ENCODE results near the gene CCDC92B. TPM values are rescaled to one million over a fixed set of nuclear protein-coding genes. Genes with fewer than 3 reads are reported as not detected.
A peak's percentile ranks its signal among the peaks of the same experiment; 100 is the strongest.

CCDC92B gene
- total RNA-seq, 1 experiment from 2014 or later: 1.9 TPM

GRCh38 chr17:2749784-2750181 is 331 bp upstream of the CCDC92B start:
- no peaks in the 10 kb centered on the region for H3K79me2 ChIP-seq (ENCODE audit: low read depth)
- ChIA-PET CTCF (no interaction called here), POLR2A (ENCODE audit: unreplicated experiment) (no interaction called here)
- H3F3A ChIP-seq (ENCODE audit: insufficient read depth, low read depth): no peaks in the 10 kb centered on the region
- intact Hi-C loops (cut with micrococcal nuclease; ENCODE audit: unreplicated experiment): no loop called here
- no peaks in the 10 kb centered on the region for H3K4me1 ChIP-seq (replicated peaks; ENCODE audit: insufficient read depth)
- H3K4me2 ChIP-seq: peak overlapping the region; percentile 50
- no TSS peak for BruUV-seq (replicated peaks)
- DNase-seq: peak; percentile 58 to 82
- no peak overlapping the region for H3K27ac ChIP-seq
- H4K20me1 ChIP-seq (ENCODE audit: insufficient read depth): peaks cover 6% of the 10 kb centered on the region; the same call in 1 of the 2 replicates
- H3K27me3 ChIP-seq (ENCODE audit: insufficient read depth, low read depth): peaks cover 66% of the 10 kb centered on the region
- TF ChIP-seq CTCF (conservative IDR thresholded peaks at IDR 0.05): no peak
- TF ChIP-seq EZH2 (IDR thresholded peaks at IDR 0.05; ENCODE audit: low read depth): no peak
- H3K9me3 ChIP-seq (ENCODE audit: insufficient read depth, low read depth): no peaks in the 10 kb centered on the region
- no peak overlapping the region for H2AFZ ChIP-seq
- H3K4me3 ChIP-seq: no peak overlapping the region
- no peaks in the 10 kb centered on the region for H3K9me2 ChIP-seq (ENCODE audit: insufficient read depth)
- no peaks in the 10 kb centered on the region for H3K36me3 ChIP-seq (ENCODE audit: low read depth)

GRCh38 chr17:2745317-2746037 is 4.0 kb downstream of the CCDC92B start:
- Histone ChIP-seq H3F3A (ENCODE audit: insufficient read depth, low read depth) (no peaks in the 10 kb centered on the region), H3K4me1 (replicated peaks; ENCODE audit: insufficient read depth) (no peaks in the 10 kb centered on the region), H3K27ac (no peak overlapping the region), H3K4me2 (no peak overlapping the region), H3K36me3 (ENCODE audit: low read depth) (no peaks in the 10 kb centered on the region), H2AFZ (no peak overlapping the region), H3K4me3 (no peak overlapping the region), H3K79me2 (ENCODE audit: low read depth) (no peaks in the 10 kb centered on the region), H4K20me1 (ENCODE audit: insufficient read depth) (peaks cover 6% of the 10 kb centered on the region; the same call in 1 of the 2 replicates), H3K9me2 (ENCODE audit: insufficient read depth) (no peaks in the 10 kb centered on the region), H3K9me3 (ENCODE audit: insufficient read depth, low read depth) (no peaks in the 10 kb centered on the region), H3K27me3 (ENCODE audit: insufficient read depth, low read depth) (peaks cover 88% of the 10 kb centered on the region)
- ChIA-PET CTCF (interaction anchor here (0.6 kb wide), 1 partner anchor 88 kb away, joined by 5 read pairs; no protein-coding TSS in a partner anchor), POLR2A (ENCODE audit: unreplicated experiment) (no interaction called here)
- BruUV-seq (replicated peaks): no TSS peak
- DNase-seq: no peak
- no peak for TF ChIP-seq CTCF (conservative IDR thresholded peaks at IDR 0.05)
- no peak for TF ChIP-seq EZH2 (IDR thresholded peaks at IDR 0.05; ENCODE audit: low read depth)
- intact Hi-C loops (cut with micrococcal nuclease; ENCODE audit: unreplicated experiment): no loop called here

DNA sequence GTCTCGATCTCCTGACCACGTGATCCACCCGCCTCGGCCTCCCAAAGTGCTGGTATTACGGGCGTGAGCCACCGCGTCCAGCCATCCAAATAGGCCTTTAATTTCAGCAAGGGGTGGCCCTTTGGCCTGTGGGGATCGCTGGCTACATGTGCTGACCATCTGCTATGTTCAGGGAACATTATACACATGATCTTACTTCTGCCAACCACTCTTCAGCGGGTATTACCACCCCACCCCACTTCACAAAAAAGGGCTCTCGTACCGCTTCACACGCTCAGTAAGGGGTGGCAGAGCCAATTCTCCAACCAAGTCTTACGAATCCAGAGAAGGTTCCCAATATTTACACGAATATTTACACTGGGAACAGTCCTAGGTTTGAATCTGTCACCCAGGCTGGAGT is 11.8 kb downstream of the CCDC92B start:
- Histone ChIP-seq H3K27me3 (ENCODE audit: insufficient read depth, low read depth) (peaks cover 29% of the 10 kb centered on the region), H3K27ac (no peak overlapping the region), H3K4me2 (no peak overlapping the region), H4K20me1 (ENCODE audit: insufficient read depth) (no peaks in the 10 kb centered on the region), H3F3A (ENCODE audit: insufficient read depth, low read depth) (no peaks in the 10 kb centered on the region), H3K36me3 (ENCODE audit: low read depth) (no peaks in the 10 kb centered on the region), H3K9me3 (ENCODE audit: insufficient read depth, low read depth) (no peaks in the 10 kb centered on the region), H3K9me2 (ENCODE audit: insufficient read depth) (no peaks in the 10 kb centered on the region), H3K4me3 (no peak overlapping the region), H3K4me1 (replicated peaks; ENCODE audit: insufficient read depth) (no peaks in the 10 kb centered on the region), H3K79me2 (ENCODE audit: low read depth) (no peaks in the 10 kb centered on the region), H2AFZ (no peak overlapping the region)
- ChIA-PET POLR2A (ENCODE audit: unreplicated experiment) (interaction anchor here (0.6 kb wide), 1 partner anchor 77 kb away, joined by 5 read pairs; no protein-coding TSS in a partner anchor), CTCF (no interaction called here)
- no peak for DNase-seq
- intact Hi-C loops (cut with micrococcal nuclease; ENCODE audit: unreplicated experiment): no loop called here
- BruUV-seq (replicated peaks): no TSS peak
- TF ChIP-seq EZH2 (IDR thresholded peaks at IDR 0.05; ENCODE audit: low read depth): no peak
- no peak for TF ChIP-seq CTCF (conservative IDR thresholded peaks at IDR 0.05)
